Smooth muscle cell (in vitro differentiated cells): ENCODE measurements around the gene HTD2. TPM values are rescaled to one million over a fixed set of nuclear protein-coding genes. Genes with fewer than 3 reads are reported as not detected.

Experiments
- DNase-seq: peaks from one replicate; lab custom pipeline; 2025; ENCODE audit not compliant: unreplicated experiment; lab: John Stamatoyannopoulos, UW
- H2AFZ ChIP-seq: fragments of 200-600 bp; sonication (generic); 2 replicates; pipeline ENCODE4 v1.6.0; 2016; ENCODE audit warnings: antibody characterized with exemption, low read depth, mild to moderate bottlenecking
- H3F3A ChIP-seq: fragments of 200-600 bp; sonication (generic); 2 replicates; pipeline ENCODE4 v1.6.0; 2017; ENCODE audit warnings: antibody characterized with exemption, low read depth
- H3K27ac ChIP-seq: fragments of 200-600 bp; sonication (generic); 2 replicates; pipeline ENCODE4 v1.5.1; 2016; ENCODE audit warnings: low read depth, mild to moderate bottlenecking
- H3K27me3 ChIP-seq: fragments of 200-600 bp; sonication (generic); 2 replicates; pipeline ENCODE4 v1.6.1; 2016; ENCODE audit warnings: low read depth, mild to moderate bottlenecking
- H3K36me3 ChIP-seq: fragments of 200-600 bp; sonication (generic); 2 replicates; pipeline ENCODE4 v1.5.1; 2016; ENCODE audit warnings: low read depth
- H3K4me1 ChIP-seq: fragments of 200-600 bp; sonication (generic); 2 replicates; pipeline ENCODE4 v1.5.1; 2016; ENCODE audit warnings: low read depth
- H3K4me2 ChIP-seq: fragments of 200-600 bp; sonication (generic); 2 replicates; pipeline ENCODE4 v1.6.0; 2016; ENCODE audit warnings: mild to moderate bottlenecking
- H3K4me3 ChIP-seq: fragments of 200-600 bp; sonication (generic); 2 replicates; pipeline ENCODE4 v1.5.1; 2016; ENCODE audit warnings: mild to moderate bottlenecking
- H3K79me2 ChIP-seq: fragments of 200-600 bp; sonication (generic); 2 replicates; pipeline ENCODE4 v1.6.0; 2016; ENCODE audit warnings: low read depth, mild to moderate bottlenecking
- H3K9ac ChIP-seq: fragments of 200-600 bp; sonication (generic); 2 replicates; pipeline ENCODE4 v1.6.0; 2016; ENCODE audit warnings: low read depth
- H3K9me3 ChIP-seq: fragments of 200-600 bp; sonication (generic); replicated peaks from 2 replicates; pipeline ENCODE4 v1.5.1; 2016; ENCODE audit warnings: low read depth
- H4K20me1 ChIP-seq: fragments of 200-600 bp; sonication (generic); 2 replicates; pipeline ENCODE4 v1.6.0; 2016; ENCODE audit warnings: low read depth
- WGBS: methylation state at CpG from one replicate; pipeline ENCODE4 v1.1.7; 2016; ENCODE audit warnings: low lambda C conversion rate; 5-methylcytosine and 5-hydroxymethylcytosine counted together
- polyA plus RNA-seq: library from polyadenylated mRNA; unstranded; fragments of >200 nt; fragmentation: Nextera tagmentation; extraction: Ambion mirVana; gene quantifications from 2 replicates; pipeline ENCODE4 v1.2.1, GENCODE V29; 2016
- total RNA-seq: library from RNA; depleted of rRNA; stranded (reverse); fragments of >200 nt; gene quantifications from 2 replicates; pipeline ENCODE4 v1.2.3, GENCODE V29; 2014
- TF ChIP-seq, protein P1 (sequence below): fragments of 200-600 bp; sonication (generic); IDR thresholded peaks from 2 replicates; pipeline ENCODE4 v1.5.1; 2017; ENCODE audit warnings: borderline replicate concordance, mild to moderate bottlenecking, antibody characterized with exemption; ENCODE audit not compliant: insufficient read depth, poor library complexity, severe bottlenecking

Gene HTD2
- total and polyA plus RNA-seq, 2 experiments from 2014 or later, result 19.6 to 19.7 TPM

DNA sequence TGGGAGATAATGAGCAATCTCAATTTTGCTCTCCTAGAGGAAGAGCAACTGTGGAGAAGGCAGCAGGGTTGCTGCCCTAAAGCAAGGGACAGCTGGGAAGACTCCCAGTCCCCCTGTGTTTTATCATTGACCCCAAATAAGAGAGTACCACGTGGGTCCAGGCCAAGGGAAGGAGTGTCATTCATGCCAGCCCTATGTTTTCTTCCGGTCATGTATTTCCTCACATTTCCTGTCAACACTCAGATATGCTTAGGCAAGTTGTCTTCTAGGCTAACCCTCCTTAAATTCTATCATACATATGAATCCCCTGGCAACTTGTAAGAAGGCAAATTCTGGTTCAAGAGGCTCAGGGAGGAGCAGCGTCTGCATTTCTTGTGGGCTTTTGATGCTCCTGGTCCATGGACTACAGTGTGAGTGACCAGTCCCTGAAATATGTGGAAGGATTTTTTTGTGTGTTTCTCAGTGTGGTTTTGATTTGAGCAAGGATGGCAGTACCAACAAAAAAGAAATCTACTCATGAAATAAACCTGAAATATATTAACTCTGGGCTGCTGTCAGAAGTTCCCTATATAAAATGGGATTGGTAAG is 32.2 kb upstream of the HTD2 start:
- Histone ChIP-seq H3K4me1 (no peaks in the 10 kb centered on the region), H3K36me3 (no peaks in the 10 kb centered on the region), H4K20me1 (no peaks in the 10 kb centered on the region), H3K79me2 (no peaks in the 10 kb centered on the region), H3F3A (no peaks in the 10 kb centered on the region), H3K27ac (no peak overlapping the region), H3K9ac (no peak overlapping the region), H2AFZ (no peak overlapping the region), H3K9me3 (no peaks in the 10 kb centered on the region), H3K4me3 (no peak overlapping the region), H3K4me2 (no peak overlapping the region), H3K27me3 (no peaks in the 10 kb centered on the region)
- DNase-seq, result no peak
- TF ChIP-seq, protein P1, sequence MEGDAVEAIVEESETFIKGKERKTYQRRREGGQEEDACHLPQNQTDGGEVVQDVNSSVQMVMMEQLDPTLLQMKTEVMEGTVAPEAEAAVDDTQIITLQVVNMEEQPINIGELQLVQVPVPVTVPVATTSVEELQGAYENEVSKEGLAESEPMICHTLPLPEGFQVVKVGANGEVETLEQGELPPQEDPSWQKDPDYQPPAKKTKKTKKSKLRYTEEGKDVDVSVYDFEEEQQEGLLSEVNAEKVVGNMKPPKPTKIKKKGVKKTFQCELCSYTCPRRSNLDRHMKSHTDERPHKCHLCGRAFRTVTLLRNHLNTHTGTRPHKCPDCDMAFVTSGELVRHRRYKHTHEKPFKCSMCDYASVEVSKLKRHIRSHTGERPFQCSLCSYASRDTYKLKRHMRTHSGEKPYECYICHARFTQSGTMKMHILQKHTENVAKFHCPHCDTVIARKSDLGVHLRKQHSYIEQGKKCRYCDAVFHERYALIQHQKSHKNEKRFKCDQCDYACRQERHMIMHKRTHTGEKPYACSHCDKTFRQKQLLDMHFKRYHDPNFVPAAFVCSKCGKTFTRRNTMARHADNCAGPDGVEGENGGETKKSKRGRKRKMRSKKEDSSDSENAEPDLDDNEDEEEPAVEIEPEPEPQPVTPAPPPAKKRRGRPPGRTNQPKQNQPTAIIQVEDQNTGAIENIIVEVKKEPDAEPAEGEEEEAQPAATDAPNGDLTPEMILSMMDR, result no peak
- WGBS, result 63% methylated on average over 3 of the region's 3 CpGs

DNA sequence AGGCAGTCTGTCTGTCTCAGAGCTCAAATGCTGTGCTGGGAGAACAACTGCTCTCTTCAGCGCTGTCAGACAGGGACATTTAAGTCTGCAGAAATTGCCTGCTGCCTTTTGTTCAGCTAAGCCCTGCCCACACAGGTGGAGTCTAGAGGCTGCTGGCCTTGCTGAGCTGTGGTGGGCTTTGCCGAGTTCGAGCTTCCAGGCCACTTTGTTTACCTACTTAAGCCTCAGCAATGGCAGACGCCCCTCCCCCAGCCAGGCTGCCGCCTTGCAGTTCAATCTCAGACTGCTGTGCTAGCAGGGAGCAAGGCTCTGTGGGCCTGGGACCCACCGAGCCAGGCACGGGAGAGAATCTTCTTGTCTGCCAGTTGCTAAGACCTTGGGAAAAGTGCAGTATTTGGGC is 25.3 kb upstream of the HTD2 start:
- H3K27me3 ChIP-seq, result no peaks in the 10 kb centered on the region
- H3K4me3 ChIP-seq, result no peak overlapping the region
- H3K4me2 ChIP-seq, result no peak overlapping the region
- H3K36me3 ChIP-seq, result no peaks in the 10 kb centered on the region
- H3K79me2 ChIP-seq, result no peaks in the 10 kb centered on the region
- DNase-seq, result no peak
- no peaks in the 10 kb centered on the region for H4K20me1 ChIP-seq
- no peaks in the 10 kb centered on the region for H3F3A ChIP-seq
- TF ChIP-seq, protein P1, result no peak
- H3K4me1 ChIP-seq, result no peaks in the 10 kb centered on the region
- 82% methylated on average over 7 of the region's 7 CpGs for WGBS
- no peak overlapping the region for H2AFZ ChIP-seq
- H3K27ac ChIP-seq, result no peak overlapping the region
- H3K9ac ChIP-seq, result no peak overlapping the region
- no peaks in the 10 kb centered on the region for H3K9me3 ChIP-seq

DNA sequence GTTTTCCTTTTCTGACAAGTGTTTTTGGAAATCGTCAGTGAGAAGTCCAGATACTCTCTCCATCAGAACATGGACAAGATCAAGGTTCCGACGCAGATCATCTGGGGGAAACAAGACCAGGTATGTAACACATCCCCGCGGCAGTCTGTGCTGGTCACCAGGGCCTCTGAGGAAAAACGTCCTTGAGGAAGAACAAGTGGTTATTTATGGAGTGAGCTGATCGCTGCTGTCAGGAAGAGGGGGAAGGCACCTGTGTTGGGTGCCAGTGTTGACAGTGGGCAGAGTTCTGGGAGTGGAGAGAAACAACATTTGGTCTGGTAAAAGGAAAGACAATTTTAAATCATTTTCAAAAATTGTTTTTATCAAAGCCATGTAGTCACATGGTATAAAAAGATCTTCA is 21.0 kb upstream of the HTD2 start:
- Histone ChIP-seq H3F3A (no peaks in the 10 kb centered on the region), H3K27me3 (no peaks in the 10 kb centered on the region), H3K4me2 (no peak overlapping the region), H3K4me3 (no peak overlapping the region), H3K36me3 (no peaks in the 10 kb centered on the region), H3K79me2 (no peaks in the 10 kb centered on the region), H3K9ac (no peak overlapping the region), H3K9me3 (no peaks in the 10 kb centered on the region), H4K20me1 (no peaks in the 10 kb centered on the region), H3K4me1 (no peaks in the 10 kb centered on the region), H3K27ac (no peak overlapping the region), H2AFZ (no peak overlapping the region)
- 94% methylated on average over 7 of the region's 7 CpGs for WGBS
- TF ChIP-seq, protein P1, result no peak
- DNase-seq, result no peak

DNA sequence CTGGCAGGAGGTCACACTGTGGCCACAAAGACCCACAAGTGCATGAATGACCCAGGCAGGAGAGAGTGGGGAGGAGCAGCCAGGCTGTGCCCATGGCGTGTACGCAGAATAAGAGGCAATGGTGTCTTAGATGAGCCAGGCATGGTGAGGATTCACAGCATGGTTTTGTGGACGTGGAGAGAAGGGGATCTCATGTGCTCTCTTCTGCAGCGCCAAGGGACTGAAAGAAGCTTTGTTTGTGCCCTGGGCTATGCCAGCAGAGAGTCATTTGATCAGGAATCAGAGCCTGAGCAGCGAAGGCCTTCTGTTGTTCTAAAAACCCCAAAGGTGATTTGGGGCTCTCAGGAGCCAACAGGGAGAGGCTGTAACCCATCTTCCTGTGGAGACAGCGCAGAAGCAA is 19.0 kb upstream of the HTD2 start:
- Histone ChIP-seq H3F3A (no peaks in the 10 kb centered on the region), H3K4me3 (no peak overlapping the region), H3K79me2 (no peaks in the 10 kb centered on the region), H3K27me3 (no peaks in the 10 kb centered on the region), H3K9ac (no peak overlapping the region), H4K20me1 (no peaks in the 10 kb centered on the region), H3K4me2 (no peak overlapping the region), H3K4me1 (no peaks in the 10 kb centered on the region), H3K9me3 (no peaks in the 10 kb centered on the region), H2AFZ (no peak overlapping the region), H3K36me3 (no peaks in the 10 kb centered on the region), H3K27ac (no peak overlapping the region)
- DNase-seq, result no peak
- 93% methylated on average over 6 of the region's 6 CpGs for WGBS
- TF ChIP-seq, protein P1, result no peak
